Osteocyte (in vitro differentiated cells): Measurements from ENCODE around the gene SHISA5. TPM values are rescaled to one million over a fixed set of nuclear protein-coding genes. Genes with fewer than 3 reads are reported as not detected.
"Not testable (repeated sequence)": the region's sequence is repeated elsewhere in the genome, so short reads cannot be mapped to it uniquely, and the experiment has no call there.

Experiments used
- DNase-seq: peaks from one replicate; pipeline ENCODE4 v3.0.0; 2021; ENCODE audit warnings: mixed read lengths; ENCODE audit not compliant: unreplicated experiment; ENCODE audit errors: extremely low spot score
- H3K27ac Mint-ChIP-seq: one replicate; pipeline ENCODE4 v1.8.0; 2021; ENCODE audit warnings: mild to moderate bottlenecking, mixed read lengths; ENCODE audit not compliant: unreplicated experiment
- H3K27me3 Mint-ChIP-seq: one replicate; pipeline ENCODE4 v1.8.0; 2021; ENCODE audit warnings: mixed read lengths; ENCODE audit not compliant: unreplicated experiment
- H3K36me3 Mint-ChIP-seq: one replicate; pipeline ENCODE4 v1.8.0; 2021; ENCODE audit warnings: mixed read lengths; ENCODE audit not compliant: unreplicated experiment
- H3K4me1 Mint-ChIP-seq: one replicate; pipeline ENCODE4 v1.8.0; 2021; ENCODE audit warnings: mixed read lengths; ENCODE audit not compliant: unreplicated experiment
- H3K4me3 Mint-ChIP-seq: one replicate; pipeline ENCODE4 v1.8.0; 2021; ENCODE audit warnings: mild to moderate bottlenecking, moderate library complexity, mixed read lengths; ENCODE audit not compliant: unreplicated experiment
- H3K9me3 Mint-ChIP-seq: one replicate; pipeline ENCODE4 v1.8.0; 2021; ENCODE audit warnings: mixed read lengths; ENCODE audit not compliant: unreplicated experiment
- CTCF ChIP-seq: fragments of 200-600 bp; sonication (generic); IDR thresholded peaks from 2 replicates; pipeline ENCODE4 v1.5.0; 2021; ENCODE audit warnings: antibody characterized with exemption, mild to moderate bottlenecking, moderate library complexity
- total RNA-seq: library from RNA; stranded (reverse); gene quantifications from 2 replicates; pipeline ENCODE4 v1.2.1, GENCODE V29; 2021

The SHISA5 gene
- total RNA-seq, 1 donor from 2014 or later = 203 TPM

GRCh38 chr3:48478626-48479555 is 25.1 kb downstream of the SHISA5 start:
- Mint-ChIP-seq H3K4me1 (peaks cover 3% of the 10 kb centered on the region), H3K27me3 (no peaks in the 10 kb centered on the region), H3K36me3 (peaks cover 2% of the 10 kb centered on the region), H3K9me3 (no peaks in the 10 kb centered on the region), H3K4me3 (no peak overlapping the region), H3K27ac (no peak overlapping the region)
- no peak for TF ChIP-seq CTCF
- DNase-seq = no peak

GRCh38 chr3:48477959-48478520 is 25.9 kb downstream of the SHISA5 start:
- no peak for DNase-seq
- no peaks in the 10 kb centered on the region for H3K27me3 Mint-ChIP-seq
- peaks cover 2% of the 10 kb centered on the region for H3K36me3 Mint-ChIP-seq
- no peak for TF ChIP-seq CTCF
- H3K4me1 Mint-ChIP-seq = peaks cover 8% of the 10 kb centered on the region
- no peak overlapping the region for H3K4me3 Mint-ChIP-seq
- H3K27ac Mint-ChIP-seq = no peak overlapping the region
- no peaks in the 10 kb centered on the region for H3K9me3 Mint-ChIP-seq

GRCh38 chr3:48476426-48477053 is 27.4 kb downstream of the SHISA5 start:
- TF ChIP-seq CTCF = no peak
- Mint-ChIP-seq H3K4me3 (no peak overlapping the region), H3K27ac (no peak overlapping the region), H3K36me3 (peaks cover 2% of the 10 kb centered on the region), H3K27me3 (no peaks in the 10 kb centered on the region), H3K4me1 (peaks cover 15% of the 10 kb centered on the region), H3K9me3 (no peaks in the 10 kb centered on the region)
- no peak for DNase-seq

- no peak for DNase-seq
- Mint-ChIP-seq H3K9me3 (no peaks in the 10 kb centered on the region), H3K4me3 (no peak overlapping the region), H3K27ac (no peak overlapping the region), H3K4me1 (peaks cover 19% of the 10 kb centered on the region), H3K36me3 (peaks cover 2% of the 10 kb centered on the region), H3K27me3 (no peaks in the 10 kb centered on the region)
- no peak for TF ChIP-seq CTCF
These were observed 28.8 kb downstream of the SHISA5 start for GRCh38 chr3:48475188-48475587.

- DNase-seq = no peak
- peaks cover 22% of the 10 kb centered on the region for H3K4me1 Mint-ChIP-seq
- no peak overlapping the region for H3K4me3 Mint-ChIP-seq
- no peaks in the 10 kb centered on the region for H3K36me3 Mint-ChIP-seq
- no peaks in the 10 kb centered on the region for H3K9me3 Mint-ChIP-seq
- H3K27me3 Mint-ChIP-seq = no peaks in the 10 kb centered on the region
- TF ChIP-seq CTCF = no peak
- H3K27ac Mint-ChIP-seq = peak overlapping the region; percentile 29
These were observed 29.4 kb downstream of the SHISA5 start for GRCh38 chr3:48474619-48475018.

GRCh38 chr3:48474031-48474430 is 29.9 kb downstream of the SHISA5 start:
- not testable (repeated sequence) for H3K4me3 Mint-ChIP-seq, DNase-seq, H3K36me3 Mint-ChIP-seq, H3K9me3 Mint-ChIP-seq, H3K27me3 Mint-ChIP-seq
- peaks cover 22% of the 10 kb centered on the region for H3K4me1 Mint-ChIP-seq
- H3K27ac Mint-ChIP-seq = peak overlapping the region; percentile 100
